H9 (cell line): ENCODE measurements around the gene SLC19A1. TPM values are rescaled to one million over a fixed set of nuclear protein-coding genes. Genes with fewer than 3 reads are reported as not detected.
A peak's percentile ranks its signal among the peaks of the same experiment; 100 is the strongest.

Experiments
- DNase-seq: peaks from one replicate; pipeline ENCODE4 v3.0.0-alpha.2; 2017
- H2AFZ ChIP-seq: one replicate; pipeline ENCODE4 v1.6.1; 2013; ENCODE audit warnings: mild to moderate bottlenecking, low read length, control low read depth, moderate library complexity
- H2AK5ac ChIP-seq: 2 replicates; pipeline ENCODE4 v1.6.1; 2013; ENCODE audit warnings: low read length, control low read depth, mixed read lengths; ENCODE audit not compliant: insufficient read length
- H2BK120ac ChIP-seq: one replicate; pipeline ENCODE4 v1.6.1; 2013; ENCODE audit warnings: low read depth, mild to moderate bottlenecking, low read length, control low read depth, inconsistent platforms; ENCODE audit not compliant: poor library complexity, severe bottlenecking
- H2BK12ac ChIP-seq: 2 replicates; pipeline ENCODE4 v1.6.1; 2013; ENCODE audit warnings: low read length, control low read depth, mixed read lengths, low read depth; ENCODE audit not compliant: insufficient read length
- H2BK15ac ChIP-seq: 2 replicates; pipeline ENCODE4 v1.6.1; 2013; ENCODE audit warnings: low read depth, low read length, control low read depth
- H2BK20ac ChIP-seq: one replicate; pipeline ENCODE4 v1.6.1; 2013; ENCODE audit warnings: low read depth, mild to moderate bottlenecking, low read length, control low read depth, inconsistent platforms; ENCODE audit not compliant: poor library complexity, severe bottlenecking
- H2BK5ac ChIP-seq: 2 replicates; pipeline ENCODE4 v1.6.1; 2013; ENCODE audit warnings: low read length, control low read depth, mixed read lengths; ENCODE audit not compliant: insufficient read length
- H3K14ac ChIP-seq: 2 replicates; pipeline ENCODE4 v1.6.1; 2013; ENCODE audit warnings: low read length, control low read depth; ENCODE audit not compliant: insufficient read depth
- H3K18ac ChIP-seq: 2 replicates; pipeline ENCODE4 v1.6.1; 2013; ENCODE audit warnings: low read depth, mild to moderate bottlenecking, mixed read lengths, low read length, control low read depth; ENCODE audit not compliant: insufficient read length
- H3K23ac ChIP-seq: 2 replicates; pipeline ENCODE4 v1.6.1; 2013; ENCODE audit warnings: low read length, control low read depth, mixed read lengths, low read depth; ENCODE audit not compliant: insufficient read length
- H3K23me2 ChIP-seq: 2 replicates; pipeline ENCODE4 v1.6.1; 2013; ENCODE audit warnings: low read depth, mild to moderate bottlenecking, mixed read lengths, low read length, control low read depth; ENCODE audit not compliant: insufficient read length, poor library complexity, severe bottlenecking
- H3K27ac ChIP-seq: 2 replicates; pipeline ENCODE4 v1.5.1; 2013; ENCODE audit warnings: low read length, control low read depth, mixed read lengths, low read depth; ENCODE audit not compliant: insufficient read length
- H3K27me3 ChIP-seq: 2 replicates; pipeline ENCODE4 v1.6.1; 2013; ENCODE audit warnings: low read length, control low read depth, inconsistent platforms; ENCODE audit not compliant: insufficient read depth
- H3K4ac ChIP-seq: 2 replicates; pipeline ENCODE4 v1.6.1; 2013; ENCODE audit warnings: low read depth, mild to moderate bottlenecking, control low read depth, inconsistent platforms, low read length, moderate library complexity
- H3K4me1 ChIP-seq: 2 replicates; pipeline ENCODE4 v1.6.1; 2013; ENCODE audit warnings: low read length, control low read depth, inconsistent platforms; ENCODE audit not compliant: insufficient read depth
- H3K4me2 ChIP-seq: 2 replicates; pipeline ENCODE4 v1.6.1; 2013; ENCODE audit warnings: low read length, control low read depth, mixed read lengths; ENCODE audit not compliant: insufficient read length, insufficient read depth
- H3K56ac ChIP-seq: 2 replicates; pipeline ENCODE4 v1.6.1; 2013; ENCODE audit warnings: low read depth, mild to moderate bottlenecking, mixed read lengths, low read length, control low read depth; ENCODE audit not compliant: insufficient read length
- H3K79me1 ChIP-seq: 2 replicates; pipeline ENCODE4 v1.6.1; 2013; ENCODE audit warnings: low read depth, mild to moderate bottlenecking, moderate library complexity, low read length, control low read depth, inconsistent platforms; ENCODE audit not compliant: insufficient read depth, poor library complexity, severe bottlenecking
- H3K79me2 ChIP-seq: 2 replicates; pipeline ENCODE4 v1.6.1; 2013; ENCODE audit warnings: low read length, control low read depth, inconsistent platforms; ENCODE audit not compliant: insufficient read depth
- H3K9ac ChIP-seq: 2 replicates; pipeline ENCODE4 v1.6.1; 2013; ENCODE audit warnings: low read length, control low read depth, mixed read lengths; ENCODE audit not compliant: insufficient read length; ENCODE audit errors: extremely low read depth
- H3K9me3 ChIP-seq: one replicate; pipeline ENCODE4 v1.6.1; 2013; ENCODE audit warnings: low read depth, low read length, inconsistent platforms; ENCODE audit not compliant: control insufficient read depth
- H3T11ph ChIP-seq: one replicate; pipeline ENCODE4 v1.6.1; 2013; ENCODE audit warnings: mild to moderate bottlenecking, low read length, control low read depth, inconsistent platforms
- H4K20me1 ChIP-seq: one replicate; pipeline ENCODE4 v1.6.1; 2013; ENCODE audit not compliant: control insufficient read depth, insufficient read length, insufficient read depth
- H4K5ac ChIP-seq: 2 replicates; pipeline ENCODE4 v1.6.1; 2013; ENCODE audit warnings: low read depth, mild to moderate bottlenecking, mixed read lengths, low read length, control low read depth; ENCODE audit not compliant: insufficient read length
- H4K8ac ChIP-seq: replicated peaks from 2 replicates; pipeline ENCODE4 v1.6.1; 2013; ENCODE audit warnings: low read length, control low read depth, mixed read lengths, low read depth; ENCODE audit not compliant: insufficient read length
- H4K91ac ChIP-seq: 2 replicates; pipeline ENCODE4 v1.6.1; 2013; ENCODE audit warnings: low read depth, mild to moderate bottlenecking, moderate library complexity, mixed read lengths, low read length, control low read depth; ENCODE audit not compliant: insufficient read length
- H3K27ac Mint-ChIP-seq, 3 experiments: 2 replicates in 2 of 3; 3 replicates in 1 of 3; pipeline ENCODE4 v1.8.0; 2020 to 2021; ENCODE audit warnings: mixed read lengths in 3 of 3, mild to moderate bottlenecking in 1 of 3, moderate library complexity in 1 of 3
- H3K27me3 Mint-ChIP-seq: 2 replicates; pipeline ENCODE4 v1.8.0; 2021; ENCODE audit warnings: low read depth, mild to moderate bottlenecking, moderate library complexity, mixed read lengths
- H3K36me3 Mint-ChIP-seq, 3 experiments: 2 replicates in 2 of 3; 3 replicates in 1 of 3; pipeline ENCODE4 v1.8.0; 2020 to 2021; ENCODE audit warnings: low read depth in 3 of 3, mixed read lengths in 3 of 3; ENCODE audit not compliant: insufficient read depth in 1 of 3
- H3K4me1 Mint-ChIP-seq, 2 experiments: 2 replicates each; pipeline ENCODE4 v1.8.0; 2020; ENCODE audit warnings: mixed read lengths in 2 of 2
- H3K4me3 Mint-ChIP-seq, 2 experiments: 2 replicates in 1 of 2; 3 replicates in 1 of 2; pipeline ENCODE4 v1.8.0; 2020 to 2021; ENCODE audit warnings: mild to moderate bottlenecking in 2 of 2, mixed read lengths in 2 of 2, moderate library complexity in 1 of 2
- H3K9me3 Mint-ChIP-seq, 2 experiments: 2 replicates in 1 of 2; 3 replicates in 1 of 2; pipeline ENCODE4 v1.8.0; 2020; ENCODE audit warnings: mild to moderate bottlenecking in 2 of 2, mixed read lengths in 2 of 2, moderate library complexity in 1 of 2
- WGBS: extraction: QIAGEN DNeasy Blood & Tissue Kit; methylation state at CpG from one replicate; pipeline ENCODE4 v1.1.7; 2013; ENCODE audit warnings: missing lambda C conversion rate, low lambda C conversion rate, mixed read lengths; ENCODE audit not compliant: insufficient read length; ENCODE audit errors: extremely low coverage; 5-methylcytosine and 5-hydroxymethylcytosine counted together
- total RNA-seq: library from RNA; stranded (reverse); gene quantifications from 2 replicates; pipeline ENCODE4 v1.2.1, GENCODE V29; 2021
- TF ChIP-seq, protein P1 (sequence below): fragments of 200-600 bp; sonication (generic); conservative IDR thresholded peaks from 3 replicates; pipeline ENCODE4 v1.8.0; 2021; ENCODE audit warnings: antibody characterized with exemption, mild to moderate bottlenecking

SLC19A1 gene
- total RNA-seq, 1 experiment from 2014 or later = 32.4 TPM

DNA sequence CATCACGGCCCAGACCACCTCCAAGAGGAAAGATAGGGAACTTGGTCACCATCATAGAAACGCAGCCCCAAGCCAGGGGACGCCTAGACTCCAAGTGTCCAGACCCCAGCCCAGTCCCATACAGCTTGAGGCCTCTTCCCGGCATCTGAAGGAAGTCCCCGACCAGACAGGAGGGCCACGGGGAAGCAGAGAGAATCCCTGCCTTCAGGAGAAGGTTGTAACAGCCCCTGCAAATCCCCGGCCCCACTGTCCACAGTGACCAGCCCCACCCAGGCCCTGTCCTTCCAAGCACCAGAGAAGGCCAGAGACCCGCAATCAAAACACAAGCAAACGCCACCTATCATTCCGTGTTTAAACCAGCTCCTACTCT, 1.7 kb downstream of the SLC19A1 start:
- Histone ChIP-seq H3K4ac (no peak overlapping the region), H2AFZ (no peak overlapping the region), H3K14ac (no peak overlapping the region), H2AK5ac (no peak overlapping the region), H3K4me1 (no peaks in the 10 kb centered on the region), H4K8ac (no peak overlapping the region), H3K9ac (no peak overlapping the region), H3K79me2 (peaks cover 6% of the 10 kb centered on the region; the same call in 1 of the 2 replicates), H2BK5ac (no peak overlapping the region), H3K27me3 (no peaks in the 10 kb centered on the region), H4K91ac (no peak overlapping the region), H2BK12ac (no peak overlapping the region), H3K27ac (no peak overlapping the region), H4K20me1 (no peaks in the 10 kb centered on the region), H3K4me2 (no peak overlapping the region), H3K9me3 (no peaks in the 10 kb centered on the region), H3K23ac (no peak overlapping the region), H3T11ph (no peak overlapping the region), H3K56ac (no peak overlapping the region), H4K5ac (no peak overlapping the region), H3K79me1 (no peaks in the 10 kb centered on the region), H2BK20ac (no peak overlapping the region), H2BK15ac (no peak overlapping the region), H2BK120ac (no peak overlapping the region), H3K18ac (no peak overlapping the region), H3K23me2 (peaks cover 5% of the 10 kb centered on the region)
- TF ChIP-seq, protein P1, sequence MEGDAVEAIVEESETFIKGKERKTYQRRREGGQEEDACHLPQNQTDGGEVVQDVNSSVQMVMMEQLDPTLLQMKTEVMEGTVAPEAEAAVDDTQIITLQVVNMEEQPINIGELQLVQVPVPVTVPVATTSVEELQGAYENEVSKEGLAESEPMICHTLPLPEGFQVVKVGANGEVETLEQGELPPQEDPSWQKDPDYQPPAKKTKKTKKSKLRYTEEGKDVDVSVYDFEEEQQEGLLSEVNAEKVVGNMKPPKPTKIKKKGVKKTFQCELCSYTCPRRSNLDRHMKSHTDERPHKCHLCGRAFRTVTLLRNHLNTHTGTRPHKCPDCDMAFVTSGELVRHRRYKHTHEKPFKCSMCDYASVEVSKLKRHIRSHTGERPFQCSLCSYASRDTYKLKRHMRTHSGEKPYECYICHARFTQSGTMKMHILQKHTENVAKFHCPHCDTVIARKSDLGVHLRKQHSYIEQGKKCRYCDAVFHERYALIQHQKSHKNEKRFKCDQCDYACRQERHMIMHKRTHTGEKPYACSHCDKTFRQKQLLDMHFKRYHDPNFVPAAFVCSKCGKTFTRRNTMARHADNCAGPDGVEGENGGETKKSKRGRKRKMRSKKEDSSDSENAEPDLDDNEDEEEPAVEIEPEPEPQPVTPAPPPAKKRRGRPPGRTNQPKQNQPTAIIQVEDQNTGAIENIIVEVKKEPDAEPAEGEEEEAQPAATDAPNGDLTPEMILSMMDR = no peak
- Mint-ChIP-seq H3K4me3 (peak overlapping the region; percentile 65 to 81), H3K9me3 (no peaks in the 10 kb centered on the region), H3K36me3 (peaks cover 0 to 6% (median 4%) of the 10 kb centered on the region in 3 experiments; a peak in 6 of 7 replicates), H3K27ac (no peak overlapping the region), H3K4me1 (peaks cover 7 to 8% of the 10 kb centered on the region in 2 experiments), H3K27me3 (no peaks in the 10 kb centered on the region)
- no CpG with 5 or more reads among the region's 10 CpGs for WGBS
- no peak for DNase-seq
